Stimulated activated memory B cell treated with anti-CD40 and anti-IgM and Interleukin-4, amounts not matched to agents 10 μg/mL and 1 μg/mL and 100 μg/mL, for 72 hours (primary cell): ENCODE data around the gene KHDC3L.

ENCODE experiments used
- ATAC-seq: fragments of 150-1000 bp; cut with Tn5 transposase; 2 replicates; pipeline ENCODE4 v1.10.0; 2021
- H3K27ac Mint-ChIP-seq: one replicate; pipeline ENCODE4 v1.8.0; 2022; ENCODE audit warnings: mild to moderate bottlenecking, mixed read lengths
- H3K27me3 Mint-ChIP-seq: one replicate; pipeline ENCODE4 v1.8.0; 2022; ENCODE audit warnings: mixed read lengths
- H3K36me3 Mint-ChIP-seq: one replicate; pipeline ENCODE4 v1.8.0; 2022; ENCODE audit warnings: mixed read lengths
- H3K4me1 Mint-ChIP-seq: one replicate; pipeline ENCODE4 v1.8.0; 2022; ENCODE audit warnings: mixed read lengths
- H3K4me3 Mint-ChIP-seq: one replicate; pipeline ENCODE4 v1.8.0; 2022; ENCODE audit warnings: mild to moderate bottlenecking, moderate library complexity, mixed read lengths
- H3K9me3 Mint-ChIP-seq: one replicate; pipeline ENCODE4 v1.8.0; 2022; ENCODE audit warnings: mixed read lengths

KHDC3L gene, protein sequence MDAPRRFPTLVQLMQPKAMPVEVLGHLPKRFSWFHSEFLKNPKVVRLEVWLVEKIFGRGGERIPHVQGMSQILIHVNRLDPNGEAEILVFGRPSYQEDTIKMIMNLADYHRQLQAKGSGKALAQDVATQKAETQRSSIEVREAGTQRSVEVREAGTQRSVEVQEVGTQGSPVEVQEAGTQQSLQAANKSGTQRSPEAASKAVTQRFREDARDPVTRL

GRCh38 chr6:73362358-73362757 is at the start of gene KHDC3L:
Gene KHDC3L, plus strand, starts transcription at chr6:73362658. Its CDS starts 72 bp downstream, at chr6:73362730.
- H3K4me3 Mint-ChIP-seq = no peak within 1 kb of the TSS

DNA sequence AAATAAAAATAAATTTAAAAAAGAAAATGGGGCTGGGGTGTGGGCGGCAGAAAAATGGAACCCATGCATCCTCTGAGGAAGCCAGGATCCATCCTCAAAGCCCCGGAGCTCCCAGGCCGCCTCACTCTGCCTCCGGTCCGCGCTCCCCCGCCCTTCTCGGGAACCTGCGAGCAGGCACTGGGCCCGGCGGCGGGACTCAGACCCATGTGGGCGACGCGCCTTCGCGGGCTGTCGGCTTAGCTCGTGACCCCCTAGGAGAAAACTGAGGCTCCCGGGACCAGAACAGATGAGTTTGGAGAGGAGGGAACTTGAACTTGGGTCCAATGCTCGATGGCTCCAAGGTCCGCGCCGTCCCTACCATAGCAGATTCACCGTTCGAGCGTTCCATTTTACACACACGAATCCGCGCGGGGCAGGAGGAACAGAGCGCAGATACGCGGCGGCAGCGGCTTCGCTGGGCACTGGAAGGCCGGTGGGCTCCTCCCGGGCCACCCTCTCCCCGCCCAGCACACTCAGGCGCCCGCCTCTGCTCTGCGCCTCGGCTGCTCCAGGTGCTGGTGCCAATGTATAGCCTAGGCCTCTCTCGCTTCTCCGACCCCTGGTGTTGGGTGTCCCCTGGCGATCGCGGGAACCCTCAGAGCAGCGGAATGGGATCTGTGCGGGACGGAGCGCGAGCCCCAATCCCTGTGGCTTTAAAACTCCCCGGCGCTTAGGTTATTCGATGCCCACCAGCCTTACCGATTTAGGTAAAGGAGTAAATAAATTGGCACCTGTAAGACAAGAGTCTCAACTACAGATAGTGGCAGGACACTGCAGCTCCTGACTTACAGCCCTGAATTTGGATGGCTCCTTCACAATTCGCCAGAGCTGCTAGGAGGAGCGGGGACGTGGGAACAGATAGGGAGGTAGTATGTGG is 47.6 kb upstream of the KHDC3L start:
- Mint-ChIP-seq H3K27me3 (peaks cover 51% of the 10 kb centered on the region), H3K4me1 (peaks cover 8% of the 10 kb centered on the region), H3K4me3 (peak overlapping the region; percentile 15), H3K9me3 (peaks cover 6% of the 10 kb centered on the region), H3K36me3 (no peaks in the 10 kb centered on the region), H3K27ac (no peak overlapping the region)
- no peak for ATAC-seq

More at GRCh38 chr6:73362358-73362757, at the start of gene KHDC3L:
- Mint-ChIP-seq H3K27me3 (peaks cover 16% of the 10 kb centered on the region), H3K9me3 (no peaks in the 10 kb centered on the region), H3K36me3 (no peaks in the 10 kb centered on the region), H3K4me1 (no peaks in the 10 kb centered on the region), H3K27ac (no peak within 1 kb of the TSS)
- no peak for ATAC-seq

- no peak overlapping the region for H3K27ac Mint-ChIP-seq
- H3K36me3 Mint-ChIP-seq = no peaks in the 10 kb centered on the region
- ATAC-seq = no peak
- no peak overlapping the region for H3K4me3 Mint-ChIP-seq
- no peaks in the 10 kb centered on the region for H3K4me1 Mint-ChIP-seq
- H3K27me3 Mint-ChIP-seq = peaks cover 14% of the 10 kb centered on the region
- H3K9me3 Mint-ChIP-seq = peaks cover under 1% of the 10 kb centered on the region
Measured at GRCh38 chr6:73323323-73323722, 39.1 kb upstream of the KHDC3L start.

DNA sequence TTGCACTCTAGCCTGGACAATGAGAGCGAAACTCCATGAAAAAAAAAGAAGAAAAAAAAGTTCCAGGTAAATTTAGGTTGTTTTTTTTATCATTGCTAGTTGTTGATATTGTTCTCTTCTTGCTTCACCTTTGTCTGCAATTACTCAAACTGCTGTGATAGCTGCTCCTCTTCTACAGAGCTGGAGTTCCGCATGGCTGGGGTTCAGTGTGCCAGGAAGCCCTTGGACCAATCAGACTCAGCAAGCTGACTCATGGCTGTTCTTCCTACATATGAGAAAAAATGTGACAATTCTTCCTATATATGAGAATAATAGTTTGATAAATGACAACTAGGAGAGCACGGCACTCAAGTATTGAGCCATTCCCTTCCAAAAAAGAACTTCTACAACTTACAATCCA is 36.8 kb upstream of the KHDC3L start:
- Mint-ChIP-seq H3K4me1 (no peaks in the 10 kb centered on the region), H3K27ac (no peak overlapping the region)
- ATAC-seq = no peak

GRCh38 chr6:73328790-73329189 is 33.7 kb upstream of the KHDC3L start:
- Mint-ChIP-seq H3K27me3 (peaks cover 28% of the 10 kb centered on the region), H3K4me1 (no peaks in the 10 kb centered on the region)
- ATAC-seq = no peak

More for the DNA sequence above, 36.8 kb upstream of the KHDC3L start:
- Mint-ChIP-seq H3K36me3 (no peaks in the 10 kb centered on the region), H3K4me3 (no peak overlapping the region), H3K27me3 (peaks cover 28% of the 10 kb centered on the region), H3K9me3 (no peaks in the 10 kb centered on the region)

DNA sequence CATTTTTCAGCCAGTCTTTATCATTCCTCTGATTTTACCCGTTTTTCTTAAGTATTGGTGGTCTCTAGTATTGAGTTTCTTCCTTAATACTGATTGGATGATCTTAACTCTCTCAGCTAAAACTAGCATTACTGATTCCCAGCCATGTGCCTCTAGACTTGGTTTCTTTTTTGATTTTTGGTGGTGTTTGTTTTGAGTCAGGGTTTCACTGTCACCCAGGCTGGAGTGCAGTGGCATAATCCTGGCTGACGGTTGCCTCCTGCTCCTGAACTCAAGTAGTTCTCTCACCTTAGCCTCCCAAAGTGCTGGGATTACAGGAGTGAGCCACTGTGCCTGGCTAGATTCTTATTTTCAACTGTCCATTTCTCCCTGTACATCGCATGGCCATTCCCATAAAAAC is 33.3 kb upstream of the KHDC3L start:
- Mint-ChIP-seq H3K4me1 (no peaks in the 10 kb centered on the region), H3K9me3 (no peaks in the 10 kb centered on the region), H3K36me3 (no peaks in the 10 kb centered on the region), H3K4me3 (no peak overlapping the region), H3K27me3 (peaks cover 28% of the 10 kb centered on the region), H3K27ac (no peak overlapping the region)
- ATAC-seq = no peak

More at GRCh38 chr6:73328790-73329189, 33.7 kb upstream of the KHDC3L start:
- Mint-ChIP-seq H3K27ac (no peak overlapping the region), H3K36me3 (no peaks in the 10 kb centered on the region), H3K9me3 (no peaks in the 10 kb centered on the region), H3K4me3 (no peak overlapping the region)

- H3K27me3 Mint-ChIP-seq = no peaks in the 10 kb centered on the region
- H3K27ac Mint-ChIP-seq = no peak overlapping the region
- no peak for ATAC-seq
- no peak overlapping the region for H3K4me3 Mint-ChIP-seq
- no peaks in the 10 kb centered on the region for H3K9me3 Mint-ChIP-seq
- H3K36me3 Mint-ChIP-seq = no peaks in the 10 kb centered on the region
- no peaks in the 10 kb centered on the region for H3K4me1 Mint-ChIP-seq
Measured at GRCh38 chr6:73339340-73339739, 23.1 kb upstream of the KHDC3L start.

GRCh38 chr6:73340048-73340447 is 22.4 kb upstream of the KHDC3L start:
- ATAC-seq = no peak
- Mint-ChIP-seq H3K27ac (no peak overlapping the region), H3K27me3 (no peaks in the 10 kb centered on the region), H3K4me1 (no peaks in the 10 kb centered on the region), H3K4me3 (no peak overlapping the region), H3K9me3 (no peaks in the 10 kb centered on the region), H3K36me3 (no peaks in the 10 kb centered on the region)

DNA sequence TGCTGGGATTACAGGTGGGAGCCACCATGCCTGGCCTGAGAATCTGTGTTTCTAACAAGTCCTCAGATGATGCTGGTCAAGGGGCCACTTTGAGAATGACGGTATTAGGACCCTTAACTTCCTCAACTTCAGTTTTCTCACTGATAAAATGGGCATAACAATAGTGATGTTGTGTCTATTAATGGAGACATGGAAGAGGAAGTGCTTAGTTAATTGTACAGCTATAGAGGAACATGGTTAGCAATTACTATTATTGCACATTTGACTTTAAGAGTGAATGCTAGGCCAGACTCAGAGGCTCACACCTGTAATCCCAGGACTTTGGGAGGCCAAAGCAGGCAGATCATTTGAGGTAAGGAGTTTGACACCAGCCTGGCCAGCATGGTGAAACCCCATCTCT is 21.1 kb upstream of the KHDC3L start:
- ATAC-seq = no peak
- no peaks in the 10 kb centered on the region for H3K36me3 Mint-ChIP-seq

GRCh38 chr6:73342174-73342573 is 20.3 kb upstream of the KHDC3L start:
- no peaks in the 10 kb centered on the region for H3K36me3 Mint-ChIP-seq
- no peaks in the 10 kb centered on the region for H3K4me1 Mint-ChIP-seq
- H3K9me3 Mint-ChIP-seq = no peaks in the 10 kb centered on the region
- peaks cover 9% of the 10 kb centered on the region for H3K27me3 Mint-ChIP-seq
- H3K4me3 Mint-ChIP-seq = no peak overlapping the region
- ATAC-seq = no peak
- H3K27ac Mint-ChIP-seq = no peak overlapping the region

More for the DNA sequence above, 21.1 kb upstream of the KHDC3L start:
- Mint-ChIP-seq H3K4me3 (no peak overlapping the region), H3K27ac (no peak overlapping the region), H3K4me1 (no peaks in the 10 kb centered on the region), H3K27me3 (peaks cover 1% of the 10 kb centered on the region), H3K9me3 (no peaks in the 10 kb centered on the region)

- Mint-ChIP-seq H3K9me3 (no peaks in the 10 kb centered on the region), H3K4me3 (no peak overlapping the region)
Measured at GRCh38 chr6:73343164-73343563, 19.3 kb upstream of the KHDC3L start.

DNA sequence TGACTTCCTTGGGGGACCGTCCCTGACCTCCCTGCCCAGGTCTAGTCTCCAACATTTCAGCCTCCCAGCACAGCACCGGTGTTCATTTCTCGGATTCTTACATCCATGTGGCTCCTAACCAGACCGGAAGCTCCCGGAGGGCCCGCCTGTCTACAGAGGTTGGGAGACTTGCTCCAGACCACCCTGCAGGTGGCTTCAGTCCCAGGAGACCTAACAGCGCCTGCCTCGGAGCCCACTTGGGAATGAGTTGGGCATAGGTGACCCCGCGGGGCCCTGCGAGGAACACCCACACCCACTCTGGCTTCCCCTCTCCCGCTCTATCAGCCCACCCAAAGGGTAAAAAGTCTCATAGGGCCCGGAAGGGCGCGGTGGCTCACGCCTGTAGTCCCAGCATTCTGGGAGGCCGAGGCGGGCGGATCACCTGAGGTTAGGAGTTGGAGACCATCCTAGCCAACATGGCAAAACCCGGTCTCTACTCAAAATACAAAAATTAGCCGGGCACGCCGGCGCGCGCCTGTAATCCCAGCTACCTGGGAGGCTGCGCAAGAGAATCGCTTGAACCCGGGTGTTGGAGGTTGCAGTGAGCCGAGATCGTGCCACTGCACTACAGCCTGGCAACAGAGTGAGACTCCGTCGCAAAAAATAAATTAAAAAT is 13.8 kb upstream of the KHDC3L start:
- no peak for ATAC-seq
- Mint-ChIP-seq H3K27ac (no peak overlapping the region), H3K36me3 (no peaks in the 10 kb centered on the region)

More at GRCh38 chr6:73343164-73343563, 19.3 kb upstream of the KHDC3L start:
- Mint-ChIP-seq H3K27ac (no peak overlapping the region), H3K36me3 (no peaks in the 10 kb centered on the region), H3K27me3 (peaks cover 19% of the 10 kb centered on the region), H3K4me1 (no peaks in the 10 kb centered on the region)
- no peak for ATAC-seq

DNA sequence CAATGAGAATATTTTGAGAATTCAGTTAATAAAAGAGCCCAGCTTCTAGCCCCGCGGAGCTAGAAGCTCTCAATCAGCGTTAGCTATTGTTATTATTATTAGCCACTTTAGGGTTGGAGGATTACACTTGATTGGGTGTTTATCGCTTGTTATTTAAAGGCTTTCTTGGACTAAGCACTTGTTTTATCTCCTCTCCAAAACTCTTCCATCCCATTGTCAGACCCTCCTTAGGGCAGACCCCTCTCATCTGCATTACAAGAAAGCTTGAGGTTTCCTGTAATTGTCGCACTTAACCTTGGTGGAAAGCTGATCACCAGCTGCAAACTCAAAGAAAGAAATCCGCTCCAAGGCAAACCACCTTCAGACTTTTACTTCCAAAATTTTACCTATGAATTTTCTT is 13.1 kb upstream of the KHDC3L start:
- no peaks in the 10 kb centered on the region for H3K9me3 Mint-ChIP-seq
- no peaks in the 10 kb centered on the region for H3K36me3 Mint-ChIP-seq
- no peaks in the 10 kb centered on the region for H3K4me1 Mint-ChIP-seq
- H3K27me3 Mint-ChIP-seq = peaks cover 55% of the 10 kb centered on the region
- no peak overlapping the region for H3K27ac Mint-ChIP-seq
- no peak overlapping the region for H3K4me3 Mint-ChIP-seq
- ATAC-seq = no peak

More for the DNA sequence above, 13.8 kb upstream of the KHDC3L start:
- Mint-ChIP-seq H3K4me1 (no peaks in the 10 kb centered on the region), H3K9me3 (no peaks in the 10 kb centered on the region), H3K27me3 (peaks cover 55% of the 10 kb centered on the region), H3K4me3 (no peak overlapping the region)

- Mint-ChIP-seq H3K27ac (no peak within 1 kb of the TSS), H3K27me3 (peaks cover 28% of the 10 kb centered on the region), H3K36me3 (no peaks in the 10 kb centered on the region), H3K9me3 (no peaks in the 10 kb centered on the region), H3K4me3 (no peak within 1 kb of the TSS), H3K4me1 (no peaks in the 10 kb centered on the region)
- no peak for ATAC-seq
Measured at GRCh38 chr6:73353636-73354593, 8.5 kb upstream of the KHDC3L start, which contains the start of gene DPPA5. Gene DPPA5, minus strand, starts transcription at chr6:73354276. Its CDS starts 51 bp downstream, at chr6:73354225.
